ENCODE results near the gene TRAF7.

Gene TRAF7

DNA sequence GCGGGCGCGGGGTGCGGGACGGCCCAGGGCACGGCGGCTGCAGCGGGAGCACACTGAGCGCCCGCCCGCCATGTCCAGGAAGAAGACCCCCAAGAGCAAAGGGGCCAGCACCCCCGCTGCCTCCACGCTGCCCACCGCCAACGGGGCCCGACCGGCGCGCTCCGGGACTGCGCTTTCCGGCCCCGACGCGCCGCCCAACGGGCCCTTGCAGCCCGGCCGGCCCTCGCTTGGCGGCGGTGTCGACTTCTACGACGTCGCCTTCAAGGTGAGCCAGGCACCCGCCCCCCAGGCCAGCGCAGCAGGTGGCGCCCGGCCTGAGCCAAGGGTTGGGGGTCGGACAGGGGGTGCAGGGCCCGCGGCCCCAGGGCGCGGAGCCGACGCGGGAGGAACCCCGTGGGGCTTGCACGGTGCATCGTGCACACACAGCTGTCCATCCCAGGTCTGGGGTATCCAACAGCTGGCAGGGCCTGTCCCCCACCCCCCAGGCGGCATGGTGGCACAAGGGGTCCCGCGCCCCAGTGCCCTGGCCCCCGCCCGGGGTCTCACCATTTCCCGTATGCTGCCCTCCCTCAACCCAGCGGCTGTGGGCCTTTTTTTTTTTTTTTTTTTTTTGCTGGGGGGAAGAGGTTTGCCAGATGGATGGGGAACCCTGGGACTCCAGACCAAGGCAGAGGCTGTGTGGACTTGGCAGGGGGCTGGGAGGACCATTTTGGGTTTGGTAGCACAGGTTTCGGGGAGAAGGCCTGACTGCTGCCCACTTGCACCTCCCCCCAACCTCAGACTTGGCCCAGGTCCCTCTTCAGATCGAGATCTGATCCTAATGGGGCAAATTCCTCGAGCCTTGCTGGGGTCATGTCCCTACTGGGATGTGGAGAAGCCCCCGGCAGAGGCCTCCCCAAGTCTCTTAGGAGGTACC is 6.6 kb upstream of the TRAF7 start:
- peak; percentile 13 for DNase-seq

DNA sequence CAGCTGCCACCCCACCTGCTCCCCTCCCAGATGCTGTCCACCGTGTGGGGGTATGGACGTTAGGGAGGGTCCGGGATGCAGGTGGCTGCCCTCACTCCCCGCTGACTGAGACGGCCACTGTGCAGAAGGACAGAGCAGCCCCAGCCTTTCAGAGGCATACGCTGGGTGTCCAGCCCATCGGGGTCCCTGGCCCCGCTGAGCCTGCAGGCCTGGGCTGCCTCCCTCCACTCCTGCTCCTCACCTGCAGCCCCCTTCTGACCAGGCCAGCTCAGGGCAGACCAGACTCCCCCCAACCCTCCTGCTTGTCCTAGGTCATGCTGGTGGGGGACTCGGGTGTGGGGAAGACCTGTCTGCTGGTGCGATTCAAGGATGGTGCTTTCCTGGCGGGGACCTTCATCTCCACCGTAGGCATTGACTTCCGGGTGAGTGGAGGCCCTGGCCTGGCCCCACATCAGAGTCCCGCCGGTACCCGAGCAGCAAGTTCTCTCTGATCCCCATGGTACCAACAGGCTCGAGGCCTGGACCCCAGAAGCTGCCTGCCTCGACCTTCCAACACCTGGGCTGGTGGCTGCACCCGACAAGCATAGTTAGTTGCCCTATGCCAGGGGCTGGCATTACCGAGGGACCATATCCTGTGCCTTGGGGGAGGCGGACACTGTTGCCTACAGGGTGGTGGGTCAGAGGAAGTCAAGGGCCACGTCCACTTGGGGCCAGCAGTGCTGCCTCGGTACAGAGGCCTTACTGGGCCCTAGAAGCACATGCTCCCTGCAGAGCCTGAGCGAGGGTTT is 5.8 kb upstream of the TRAF7 start:
- no peak for DNase-seq

DNA sequence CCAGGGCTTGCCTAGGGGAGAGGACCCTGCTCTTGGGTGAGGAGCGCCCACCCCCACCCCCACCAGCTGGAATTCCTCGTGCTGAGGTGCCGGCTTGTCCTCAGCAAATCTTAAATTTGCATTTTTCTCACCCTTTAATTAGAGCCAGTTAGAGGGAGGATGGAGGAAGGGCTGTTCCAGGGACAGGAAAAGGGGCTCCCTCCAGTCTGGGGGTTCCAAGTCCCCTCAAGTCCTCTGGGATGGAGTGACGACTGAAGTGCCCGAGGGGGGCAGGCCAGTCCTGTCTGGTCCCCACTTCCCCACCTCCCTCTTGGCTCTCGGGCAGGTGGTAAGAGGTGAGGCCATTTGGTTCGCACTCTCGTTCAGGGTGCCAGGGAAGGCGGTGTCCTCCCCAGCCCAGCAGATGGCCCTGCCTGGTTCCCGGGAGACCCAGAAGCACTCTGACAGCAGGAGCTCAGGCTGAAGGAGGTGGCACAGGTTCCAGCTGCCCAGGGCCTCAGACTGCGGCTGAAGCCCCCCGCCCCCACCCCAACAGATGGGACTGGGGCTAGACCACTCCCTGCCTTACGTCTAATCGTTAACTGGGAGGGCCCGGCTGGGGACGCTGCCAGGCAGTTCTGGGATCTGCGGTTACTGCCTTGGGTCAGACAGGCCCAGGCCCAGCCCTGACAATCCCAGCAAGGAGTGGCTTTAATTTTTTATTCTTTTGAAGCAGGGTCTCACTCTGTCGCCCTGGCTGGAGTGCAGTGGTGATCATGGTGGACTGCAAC is 5.0 kb upstream of the TRAF7 start:
- DNase-seq: no peak

DNA sequence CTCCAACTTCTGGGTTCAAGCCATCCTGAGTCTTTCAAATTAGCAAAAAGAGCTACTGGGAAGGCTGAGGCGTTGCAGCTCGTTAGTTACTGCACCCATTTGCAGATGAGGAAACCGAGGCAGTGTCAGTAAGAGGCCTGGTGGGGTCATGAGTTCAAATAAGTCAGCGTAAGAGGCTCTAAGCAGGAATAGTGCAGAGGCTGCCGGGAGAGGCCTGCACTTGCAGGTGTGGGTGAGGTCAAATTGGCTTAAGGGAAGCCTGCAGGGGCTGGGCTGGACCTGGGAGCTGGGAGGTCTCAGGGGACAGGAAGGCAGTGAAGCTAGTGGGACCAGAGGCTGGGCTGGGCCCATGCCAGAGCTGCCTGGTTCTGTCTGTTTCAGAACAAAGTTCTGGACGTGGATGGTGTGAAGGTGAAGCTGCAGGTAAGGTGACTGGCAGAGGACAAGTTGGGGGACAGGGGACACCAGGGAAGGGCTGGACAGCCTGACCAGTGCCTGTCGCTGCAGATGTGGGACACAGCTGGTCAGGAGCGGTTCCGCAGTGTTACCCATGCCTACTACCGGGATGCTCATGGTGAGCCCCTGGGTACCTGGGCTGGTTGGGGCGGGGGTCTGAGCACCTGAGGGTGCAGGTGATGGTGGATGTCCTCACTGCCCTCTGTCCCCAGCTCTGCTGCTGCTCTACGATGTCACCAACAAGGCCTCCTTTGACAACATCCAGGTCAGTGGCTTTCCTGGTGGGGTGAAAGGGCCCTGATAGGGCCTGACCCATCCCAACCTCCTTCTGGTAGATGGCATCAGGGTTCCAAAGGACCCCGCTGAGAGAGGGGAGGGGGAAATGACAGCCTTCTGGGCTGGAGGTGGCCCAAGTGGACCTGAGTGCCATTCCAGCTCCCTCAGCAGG is 4.1 kb upstream of the TRAF7 start:
- DNase-seq: no peak

DNA sequence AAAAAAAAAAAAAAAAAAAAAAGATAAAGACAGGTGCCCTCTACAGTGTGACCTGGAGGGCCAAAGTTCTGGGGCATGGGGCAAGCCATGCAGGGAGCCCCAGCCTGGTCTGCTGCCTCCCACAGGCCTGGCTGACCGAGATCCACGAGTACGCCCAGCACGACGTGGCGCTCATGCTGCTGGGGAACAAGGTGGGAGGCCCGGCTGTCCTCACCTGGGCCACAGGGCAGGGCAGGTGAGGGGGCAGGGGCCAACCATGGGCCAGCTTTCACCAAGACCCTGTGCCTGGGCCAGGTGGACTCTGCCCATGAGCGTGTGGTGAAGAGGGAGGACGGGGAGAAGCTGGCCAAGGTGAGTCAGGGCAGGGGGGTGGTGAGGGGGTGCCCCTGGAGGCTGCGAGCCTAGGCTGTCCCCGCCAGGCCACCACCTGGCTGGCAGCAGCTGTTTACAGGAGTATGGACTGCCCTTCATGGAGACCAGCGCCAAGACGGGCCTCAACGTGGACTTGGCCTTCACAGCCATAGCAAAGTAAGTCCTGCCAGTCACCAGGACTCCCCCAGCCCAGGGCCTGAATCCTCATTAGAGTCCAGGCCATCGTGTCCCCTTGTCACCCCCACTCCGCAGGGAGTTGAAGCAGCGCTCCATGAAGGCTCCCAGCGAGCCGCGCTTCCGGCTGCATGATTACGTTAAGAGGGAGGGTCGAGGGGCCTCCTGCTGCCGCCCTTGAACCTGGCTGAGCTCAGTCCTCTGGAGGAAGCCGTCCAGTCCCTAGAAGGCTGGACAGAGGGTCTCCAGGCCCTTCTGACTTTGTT is 2.7 kb upstream of the TRAF7 start:
- DNase-seq: peak; percentile 32

DNA sequence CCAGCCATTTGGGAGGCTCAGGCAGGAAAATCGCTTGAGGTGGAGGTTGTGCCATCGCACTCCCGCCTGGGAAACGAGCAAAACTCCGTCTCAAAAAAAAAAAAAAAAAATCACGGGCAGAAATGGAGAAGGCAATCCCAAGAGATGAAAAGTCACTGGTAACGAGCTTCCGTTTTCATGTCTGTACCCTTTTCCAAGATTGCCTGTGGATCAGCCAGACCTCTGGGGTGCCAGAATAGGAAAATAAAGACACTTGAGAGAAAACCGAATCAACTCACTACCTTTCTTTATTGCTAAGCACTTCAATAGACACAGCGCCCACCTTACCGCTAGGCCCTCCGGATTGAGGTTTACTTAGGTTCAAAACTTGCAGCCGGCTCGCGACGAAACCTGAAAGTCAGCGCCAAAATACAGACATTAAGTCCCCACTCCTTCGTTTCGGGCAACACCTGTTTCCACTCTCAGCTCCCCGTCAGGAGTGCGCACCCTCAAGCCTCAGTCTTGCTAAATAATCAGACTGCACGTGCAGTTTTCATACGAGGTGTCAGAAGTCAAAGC is 970 bp upstream of the TRAF7 start:
- peak; percentile 17 for DNase-seq

DNA sequence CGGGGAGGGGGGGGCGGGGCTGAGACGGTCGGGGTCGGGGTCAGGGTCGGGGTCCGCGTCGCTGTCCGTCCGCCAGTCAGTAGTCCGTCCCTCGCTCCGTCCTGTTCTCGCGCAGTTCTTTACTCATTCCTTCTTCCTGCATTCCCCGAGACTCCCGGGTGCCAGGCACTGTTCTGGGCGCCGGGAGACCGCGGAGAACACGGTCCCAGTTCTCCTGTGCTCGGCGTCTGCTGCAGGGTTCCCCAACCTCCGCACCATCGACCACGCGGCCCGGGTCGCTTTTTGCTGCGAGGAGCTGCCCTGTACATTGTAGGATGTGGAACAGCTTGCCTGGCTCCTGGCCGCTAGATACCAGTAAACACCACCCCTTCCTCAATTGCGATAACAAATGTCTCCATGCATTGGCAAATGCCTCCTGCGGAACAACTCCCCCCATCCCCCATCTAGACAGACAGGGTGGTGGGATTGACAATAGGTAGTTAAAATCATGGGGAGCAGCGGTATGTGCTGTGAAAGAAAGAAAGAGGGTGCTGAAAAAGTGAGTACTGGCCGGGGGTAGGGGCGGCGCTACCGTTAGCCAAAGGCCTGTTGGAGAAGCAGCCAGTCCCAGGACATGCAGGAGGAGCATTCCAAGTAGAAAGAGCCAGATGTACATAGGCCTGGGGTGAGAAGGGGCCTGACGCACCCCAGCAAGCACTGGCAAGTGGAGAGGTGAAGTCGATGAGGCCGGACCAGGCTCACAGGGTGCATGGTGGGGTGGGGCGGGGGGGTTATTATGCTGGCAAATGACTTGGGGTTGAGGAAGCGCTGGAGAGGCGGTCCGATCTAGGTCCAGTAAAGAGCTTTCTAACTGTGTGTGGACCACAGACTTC is 631 bp downstream of the TRAF7 start:
- peak; percentile 66 for DNase-seq

DNA sequence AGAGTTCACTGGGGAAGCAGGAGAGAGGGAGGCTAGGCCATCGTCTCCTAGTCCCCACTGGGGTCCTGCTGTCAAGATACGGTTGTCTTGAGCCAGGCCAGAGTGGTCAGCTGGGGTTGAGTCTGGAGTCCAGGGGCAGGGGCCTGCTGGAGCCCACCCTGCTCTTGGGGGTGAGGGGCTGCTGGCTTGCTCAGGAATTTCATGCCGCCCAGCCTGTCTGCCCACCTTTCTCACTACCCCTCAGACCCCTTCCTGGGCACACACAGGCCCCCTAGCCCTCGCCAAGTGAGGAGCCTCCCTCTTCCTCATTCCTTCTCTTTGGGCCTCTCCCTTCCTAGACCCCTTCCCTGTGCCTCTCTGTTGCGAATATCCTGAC is 1.3 kb downstream of the TRAF7 start:
- DNase-seq: no peak

DNA sequence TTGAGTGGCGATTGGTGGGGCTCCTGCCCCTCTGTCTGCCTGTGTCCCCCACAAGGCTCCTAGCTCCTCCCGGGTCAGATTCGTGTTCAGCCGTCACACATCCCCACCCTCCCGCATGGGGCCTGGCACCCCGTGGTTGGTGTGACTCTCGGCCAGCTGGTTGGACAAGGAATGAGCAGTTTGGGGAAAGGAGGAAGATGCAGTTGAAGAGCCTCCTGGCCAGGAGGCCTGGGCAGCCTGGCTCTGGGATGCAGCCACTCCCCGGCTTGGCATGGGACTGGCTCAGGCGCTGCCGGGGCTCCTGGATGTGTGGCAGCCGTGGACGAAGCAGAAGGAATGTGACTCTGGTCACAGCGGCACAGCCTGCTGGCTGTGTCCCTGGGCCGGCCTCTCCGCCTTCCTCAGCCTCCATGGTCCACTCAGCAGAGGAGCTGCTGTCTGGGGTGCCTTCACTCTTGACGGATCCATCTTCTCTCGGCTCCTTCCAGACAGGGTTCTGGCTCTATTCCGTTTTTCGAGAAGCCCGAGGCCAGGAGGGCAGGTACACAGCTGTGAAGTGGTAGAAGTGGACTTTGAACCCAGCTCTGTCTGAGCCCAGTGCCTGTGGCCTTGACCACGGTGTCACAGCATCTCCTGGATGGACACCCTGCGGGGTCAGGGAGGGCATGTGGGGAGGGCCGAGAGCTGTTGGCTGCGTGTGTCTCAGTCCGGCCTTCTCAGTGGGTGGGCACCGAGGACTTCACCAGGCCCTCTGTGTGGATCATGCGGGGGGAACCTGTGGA is 2.1 kb downstream of the TRAF7 start:
- DNase-seq: no peak

DNA sequence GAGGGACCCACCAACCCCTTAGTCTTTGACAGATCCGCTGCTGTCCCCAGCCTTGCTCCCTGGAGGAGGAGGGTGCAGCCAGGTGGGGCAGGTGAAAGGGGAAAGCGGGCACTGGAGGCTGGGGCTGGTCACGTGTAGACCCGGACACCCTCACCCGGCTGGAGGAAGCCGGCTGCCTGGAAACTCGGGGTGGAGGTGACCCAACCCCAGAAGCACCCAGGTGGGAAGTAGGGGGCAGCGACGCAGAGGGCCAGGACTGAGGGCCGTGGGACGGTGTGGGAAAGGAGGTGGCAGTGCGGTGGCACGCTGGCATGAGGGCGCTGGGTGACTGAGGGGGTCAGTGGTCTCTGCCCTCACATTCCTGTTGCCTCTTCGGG is 2.7 kb downstream of the TRAF7 start:
- no peak for DNase-seq

DNA sequence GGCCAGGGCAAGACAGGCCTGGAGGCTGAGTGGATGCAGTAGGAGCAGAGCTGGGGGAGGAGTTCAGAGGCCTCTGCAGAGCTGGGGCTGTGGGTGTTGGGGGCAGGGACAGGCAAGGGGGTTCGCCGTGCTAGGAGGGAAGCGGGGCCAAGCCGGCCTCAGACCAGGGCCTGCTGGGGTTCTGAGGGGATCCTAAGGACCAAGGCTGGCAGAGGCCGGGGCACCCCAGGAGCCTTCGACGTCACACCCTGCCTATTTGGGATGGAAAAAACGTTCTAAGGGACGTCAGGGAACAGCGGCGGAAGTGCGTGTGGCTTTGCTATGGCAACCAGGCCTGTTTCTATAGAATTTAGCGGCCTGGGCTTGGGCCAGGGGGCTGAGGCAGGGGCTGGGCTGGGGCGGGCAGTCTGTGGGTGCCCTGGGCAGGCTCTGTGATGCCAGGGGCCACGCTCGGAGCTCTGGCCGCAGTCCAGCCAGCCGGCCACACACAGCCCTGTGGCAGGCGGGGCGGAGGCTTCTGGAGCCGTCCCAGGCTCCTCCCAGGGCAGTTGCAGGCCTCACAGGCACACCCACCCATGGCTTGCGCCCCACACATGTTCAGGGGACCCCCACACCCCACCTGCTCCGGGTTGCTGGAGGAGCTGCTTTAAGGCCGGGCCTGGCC is 3.7 kb downstream of the TRAF7 start:
- peak; percentile 63 for DNase-seq

DNA sequence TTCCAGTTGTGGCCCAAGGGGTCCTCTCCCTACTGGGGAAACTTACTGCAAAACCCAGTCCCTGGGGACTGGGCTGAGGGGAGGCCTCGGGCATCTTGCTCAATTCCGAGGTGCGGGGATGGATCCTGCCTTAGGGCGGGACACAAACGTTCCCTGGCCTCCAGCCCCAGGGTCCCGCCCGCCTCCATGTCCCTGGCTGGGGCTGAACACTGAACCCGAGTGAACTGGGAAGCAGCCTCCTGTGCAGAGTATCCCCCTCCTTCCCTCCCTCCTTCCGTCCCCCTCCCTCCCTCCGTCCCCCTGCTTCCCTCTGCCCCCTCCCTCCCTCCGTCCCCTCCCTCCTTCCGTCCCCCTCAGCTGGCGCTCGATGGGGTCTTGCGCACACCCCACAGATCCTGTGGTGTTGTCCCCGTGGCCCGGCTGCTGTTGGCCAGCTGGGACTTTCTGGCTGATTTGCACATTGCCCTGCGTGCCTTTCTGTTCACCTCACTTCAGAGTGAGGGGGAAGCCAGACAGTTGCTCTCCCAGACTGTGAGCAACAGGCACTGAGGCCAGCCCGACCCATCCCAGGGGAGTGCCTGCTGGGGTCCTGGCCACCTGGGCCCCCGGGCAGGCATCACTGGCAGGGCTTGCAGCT is 5.5 kb downstream of the TRAF7 start:
- DNase-seq: no peak

DNA sequence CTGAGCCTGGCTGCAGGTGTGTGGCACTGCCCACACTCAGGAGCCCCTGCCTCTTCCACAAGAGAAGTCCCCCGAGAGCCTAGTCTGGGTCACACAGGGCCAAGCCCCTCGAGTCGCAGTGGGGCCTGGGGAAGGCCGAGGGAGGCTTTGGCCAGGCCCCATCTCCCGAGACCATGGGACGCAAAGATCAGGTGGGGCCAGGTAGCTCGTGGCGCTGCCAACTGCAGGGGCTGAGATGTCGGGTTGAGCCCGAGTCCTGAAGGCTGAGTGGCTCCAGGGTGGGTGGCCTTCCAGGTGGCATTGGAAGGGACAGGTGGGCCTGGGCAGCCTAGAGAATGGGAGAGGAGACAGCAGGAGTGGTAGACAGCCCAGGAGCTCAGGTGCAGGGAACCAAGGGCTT is 6.3 kb downstream of the TRAF7 start:
- DNase-seq: no peak

DNA sequence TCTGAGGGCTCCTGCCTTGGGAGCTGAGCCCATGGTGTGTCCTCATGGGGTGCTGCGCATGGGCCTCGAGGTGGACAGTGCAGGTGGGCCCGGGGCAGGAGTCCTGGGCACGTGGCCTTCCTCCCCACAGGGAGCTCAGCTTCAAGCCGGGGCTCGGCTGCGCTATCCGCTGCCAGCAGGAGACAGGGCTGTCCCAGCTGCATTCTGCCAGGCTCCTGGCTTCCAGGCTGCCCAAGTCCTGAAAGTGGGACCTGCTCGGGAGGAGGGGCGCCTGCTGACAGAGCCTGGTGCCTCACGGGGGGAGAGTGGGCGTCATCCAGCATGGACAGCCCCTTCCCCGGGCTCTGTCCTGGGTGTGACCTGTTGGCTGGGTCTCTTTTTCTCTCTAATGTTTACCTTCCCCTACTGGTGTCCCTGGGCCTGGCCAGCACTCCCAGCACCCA is 7.1 kb downstream of the TRAF7 start:
- no peak for DNase-seq

DNA sequence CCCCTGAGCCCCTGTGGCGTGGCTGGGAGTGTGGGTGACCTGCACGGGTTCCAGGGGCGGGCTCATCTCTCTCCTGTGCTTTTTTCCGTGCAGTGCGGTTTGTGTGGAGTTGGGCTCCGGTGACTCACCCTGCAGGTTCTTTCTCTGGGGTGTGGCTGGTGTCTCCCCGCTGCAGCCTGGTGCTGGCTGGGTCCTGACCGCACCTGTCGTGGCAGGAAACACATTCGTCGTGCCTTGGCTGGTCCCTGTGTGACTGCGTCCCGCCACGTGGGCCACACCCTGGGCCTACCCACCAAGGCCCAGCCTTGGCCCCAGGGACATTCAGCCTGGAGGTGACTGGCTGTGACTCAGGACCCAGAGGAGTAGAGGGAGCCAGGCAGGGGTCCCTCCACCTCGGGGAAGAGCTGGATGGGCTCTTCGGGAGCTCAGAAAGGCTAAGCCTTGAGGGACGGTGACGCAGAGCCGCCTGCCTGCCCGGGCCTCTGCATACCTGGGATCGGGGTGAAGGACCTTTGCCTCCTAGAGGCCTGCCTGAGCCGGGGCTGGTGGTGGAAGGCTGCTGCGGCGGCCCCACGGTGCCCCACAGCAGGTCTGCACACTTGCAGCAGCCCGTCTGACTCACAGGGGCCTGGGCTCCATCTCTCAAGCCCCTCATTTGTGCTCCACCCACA is 7.8 kb downstream of the TRAF7 start:
- DNase-seq: no peak

DNA sequence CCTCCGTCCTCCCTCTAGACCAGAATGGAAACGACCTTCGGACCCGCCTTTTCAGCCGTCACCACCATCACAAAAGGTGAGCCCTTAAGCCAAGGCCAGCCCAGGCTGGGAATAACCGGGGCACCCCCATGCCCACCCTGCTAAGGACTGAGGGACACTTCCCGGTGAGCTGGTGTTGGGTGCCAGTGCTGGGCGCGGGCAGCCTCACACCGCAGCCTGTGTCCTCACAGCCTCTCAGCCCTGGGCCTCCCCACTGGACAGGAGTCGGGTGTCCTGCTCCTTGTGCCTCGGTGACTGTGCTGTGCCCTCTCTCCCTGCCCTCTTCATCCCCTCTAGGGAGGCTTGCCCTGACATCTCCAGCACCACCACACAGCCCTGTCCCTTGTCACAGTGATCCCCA is 10.3 kb downstream of the TRAF7 start:
- DNase-seq: no peak

DNA sequence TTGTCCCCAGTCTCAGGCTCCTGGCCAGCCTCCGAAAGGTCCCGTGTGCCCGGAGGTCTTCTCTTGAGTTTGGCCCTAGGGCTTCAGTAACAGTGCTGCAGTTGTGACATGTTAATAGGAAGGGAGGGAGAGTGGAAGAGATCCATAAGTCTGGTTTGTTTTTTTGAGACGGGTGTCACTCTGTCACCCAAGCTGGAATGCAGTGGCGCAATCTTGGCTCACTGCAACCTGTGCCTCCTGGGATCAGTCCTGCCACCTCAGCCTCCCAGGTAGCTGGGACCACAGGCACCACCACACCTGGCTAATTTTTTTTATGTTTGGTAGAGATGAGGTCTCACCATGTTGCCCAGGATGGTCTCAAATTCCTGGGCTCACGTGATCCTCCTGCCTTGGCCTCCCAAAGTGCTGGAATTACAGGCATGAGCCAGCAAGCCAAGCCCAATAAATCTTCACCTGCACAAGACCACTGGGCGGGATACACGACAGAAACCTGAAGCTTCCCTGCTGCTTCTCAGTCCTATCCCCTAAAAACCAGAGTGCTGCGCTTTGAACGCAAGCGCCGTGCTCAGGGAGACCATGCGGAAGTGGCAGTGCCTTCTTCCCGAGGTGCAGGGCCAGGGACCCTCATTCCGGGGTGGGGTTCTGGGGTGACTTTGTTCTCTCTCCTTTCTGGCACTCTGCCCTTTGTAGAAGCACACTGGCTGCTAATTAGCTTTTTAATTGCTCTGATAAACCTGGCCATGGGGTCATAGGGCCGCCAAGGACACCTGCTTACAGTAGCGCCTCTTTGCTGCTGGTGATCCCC is 10.9 kb downstream of the TRAF7 start:
- no peak for DNase-seq

All from HCEC 1CT (cell line).